GM18499 (cell line): ENCODE results near the gene CELF1.

Experiments
- ATAC-seq: cut with Tn5 transposase; IDR thresholded peaks from one replicate; pipeline ENCODE4 v1.9.1; 2021; ENCODE audit warnings: moderate number of reproducible peaks; ENCODE audit not compliant: insufficient read depth, unreplicated experiment

Gene CELF1

GRCh38 chr11:47460571-47461235, 92.2 kb downstream of the CELF1 start:
- no peak for ATAC-seq

DNA sequence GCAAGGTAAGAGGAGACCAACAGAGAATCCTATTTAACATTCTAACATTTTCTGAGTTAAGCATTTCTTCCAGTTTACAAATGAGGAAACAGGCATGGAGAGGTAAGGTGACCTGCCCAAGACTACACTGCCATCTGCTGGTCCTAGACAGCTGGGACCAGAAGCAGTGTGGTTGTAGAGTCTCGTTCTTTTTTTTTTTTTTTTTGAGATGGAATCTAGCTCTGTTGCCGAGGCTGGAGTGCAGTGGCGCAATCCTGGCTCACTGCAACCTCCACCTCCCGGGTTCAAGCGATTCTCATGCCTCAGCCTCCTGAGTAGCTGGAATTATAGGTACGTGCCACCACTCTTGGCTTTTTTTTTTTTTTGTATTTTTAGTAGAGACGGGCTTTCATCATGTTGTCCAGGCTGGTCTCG, 98.7 kb downstream of the CELF1 start:
- peak; percentile 79 for ATAC-seq

GRCh38 chr11:47453365-47453764, 99.6 kb downstream of the CELF1 start:
- no peak for ATAC-seq

DNA sequence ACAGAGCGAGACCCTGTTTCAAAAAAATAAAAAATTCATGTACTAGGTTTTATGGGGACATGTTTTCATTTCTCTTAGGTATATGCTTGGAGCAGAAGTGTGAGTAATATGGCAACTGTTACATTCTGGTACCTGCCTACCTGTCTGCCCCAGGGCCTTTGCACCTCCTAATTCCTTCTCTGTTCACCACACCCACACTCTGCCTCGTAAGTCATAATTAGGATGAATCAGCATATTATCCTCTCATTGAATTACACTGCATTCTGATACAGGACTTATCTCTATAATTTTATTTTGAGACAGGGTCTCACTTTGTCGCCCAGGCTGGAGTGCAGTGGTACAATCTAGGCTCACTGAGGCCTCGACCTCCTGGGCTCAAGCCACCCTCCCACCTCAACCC, 100.9 kb downstream of the CELF1 start:
- ATAC-seq: no peak

DNA sequence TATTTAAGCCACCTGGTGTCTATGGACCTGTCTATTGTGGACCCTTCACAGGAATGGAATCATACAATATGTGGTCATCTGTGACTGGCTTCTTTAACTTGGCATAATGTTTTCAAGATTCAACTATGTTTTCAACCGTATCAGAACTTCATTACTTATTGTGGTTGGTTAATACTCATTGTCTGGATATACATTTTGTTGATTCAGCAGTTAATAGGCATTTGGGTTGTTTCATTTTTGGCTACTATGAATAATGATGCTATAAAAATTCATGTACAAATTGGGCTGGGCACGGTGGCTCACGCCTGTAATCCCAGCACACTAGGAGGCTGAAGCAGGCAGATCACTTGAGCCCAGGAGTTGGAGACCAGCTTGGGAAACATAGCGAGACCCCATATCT, 101.5 kb downstream of the CELF1 start:
- no peak for ATAC-seq

DNA sequence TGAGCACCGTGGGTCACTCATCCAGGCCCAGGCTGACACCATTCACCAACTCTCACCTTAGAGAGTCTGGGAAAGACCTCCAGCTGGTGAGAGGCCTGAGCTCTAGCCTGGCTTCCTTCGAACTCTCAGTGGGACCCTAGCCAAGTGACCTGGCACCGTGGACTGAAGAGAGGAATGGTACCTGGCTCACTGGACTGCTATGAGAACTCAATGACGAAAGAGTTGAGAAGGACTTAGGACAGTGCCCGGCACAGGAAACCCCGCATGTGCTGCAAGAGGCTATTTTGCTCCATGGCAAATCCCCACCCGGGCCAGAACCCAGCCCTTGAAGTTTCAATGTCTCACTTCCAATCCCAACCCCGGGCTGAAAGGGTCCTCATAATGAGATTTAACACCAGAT, 103.4 kb downstream of the CELF1 start:
- no peak for ATAC-seq

DNA sequence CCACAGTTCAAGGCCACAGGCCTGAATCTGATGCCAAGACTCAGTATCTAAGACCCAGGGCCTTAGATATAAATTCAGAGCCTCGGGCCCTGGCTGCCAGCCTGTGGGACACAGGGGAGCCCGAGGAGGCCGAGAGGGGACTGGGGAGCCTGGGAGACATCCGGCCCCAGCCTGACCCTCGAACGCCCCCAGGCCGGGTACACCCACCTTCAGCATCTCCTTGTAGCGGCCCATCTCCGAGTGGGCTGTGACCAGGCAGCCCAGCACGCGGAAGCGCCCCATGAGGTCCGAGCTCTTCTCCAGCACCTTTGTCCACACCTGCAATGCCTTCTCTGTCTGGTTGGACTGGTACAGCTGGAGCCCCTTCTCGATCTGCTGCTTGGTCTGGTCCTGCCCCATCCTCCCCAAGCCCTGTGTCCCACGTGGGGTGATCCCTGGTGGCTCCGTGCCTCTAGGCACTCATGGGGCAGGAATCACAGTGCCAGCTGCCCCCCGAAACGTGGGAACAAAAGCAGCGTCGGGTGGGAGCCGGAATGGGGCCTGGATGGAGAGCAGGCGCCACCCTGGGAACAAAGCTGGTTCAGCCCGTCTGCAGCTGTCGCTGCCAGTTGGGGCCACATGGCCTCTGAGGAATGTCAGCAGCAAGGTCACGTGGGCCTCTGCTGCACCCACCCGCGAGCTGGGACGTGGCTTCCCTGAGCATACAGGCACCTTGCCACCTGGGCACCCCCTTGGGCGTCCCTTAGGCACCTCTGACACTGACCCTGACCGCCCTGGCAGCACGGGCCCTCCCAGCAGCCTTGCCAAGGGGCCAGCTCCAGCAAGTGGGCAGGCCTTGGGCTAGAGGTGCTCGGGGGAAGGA, 104.1 kb downstream of the CELF1 start, which contains the start of gene RAPSN:
Gene RAPSN, minus strand, starts transcription at position 571 of the 862 bp plus-strand sequence. Its CDS starts 172 bp downstream, at position 399.
- ATAC-seq: no peak

- ATAC-seq: no peak
Measured at GRCh38 chr11:47447906-47448305, 105.0 kb downstream of the CELF1 start.

GRCh38 chr11:47446833-47447232, 106.1 kb downstream of the CELF1 start:
- ATAC-seq: no peak

GRCh38 chr11:47445840-47446239, 107.1 kb downstream of the CELF1 start:
- ATAC-seq: no peak

DNA sequence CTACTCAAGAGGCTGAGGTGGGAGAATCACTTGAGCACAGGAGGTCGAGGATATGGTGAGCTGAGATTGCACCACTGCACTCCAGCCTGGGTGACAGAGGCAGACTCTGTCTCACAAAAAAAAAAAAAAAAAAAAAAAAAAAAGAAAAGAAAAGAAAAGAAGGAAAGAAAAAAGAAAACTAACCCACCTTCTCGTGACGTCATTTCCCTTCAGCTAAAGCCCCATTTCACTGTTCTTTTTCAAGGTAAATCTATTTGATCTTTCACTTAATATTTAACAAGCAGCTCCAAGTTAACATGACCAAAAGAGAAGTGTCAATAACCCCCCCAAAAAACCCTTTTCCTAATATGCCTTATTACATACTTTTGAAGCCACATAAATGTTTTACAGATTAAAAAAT, 109.1 kb downstream of the CELF1 start:
- no peak for ATAC-seq

DNA sequence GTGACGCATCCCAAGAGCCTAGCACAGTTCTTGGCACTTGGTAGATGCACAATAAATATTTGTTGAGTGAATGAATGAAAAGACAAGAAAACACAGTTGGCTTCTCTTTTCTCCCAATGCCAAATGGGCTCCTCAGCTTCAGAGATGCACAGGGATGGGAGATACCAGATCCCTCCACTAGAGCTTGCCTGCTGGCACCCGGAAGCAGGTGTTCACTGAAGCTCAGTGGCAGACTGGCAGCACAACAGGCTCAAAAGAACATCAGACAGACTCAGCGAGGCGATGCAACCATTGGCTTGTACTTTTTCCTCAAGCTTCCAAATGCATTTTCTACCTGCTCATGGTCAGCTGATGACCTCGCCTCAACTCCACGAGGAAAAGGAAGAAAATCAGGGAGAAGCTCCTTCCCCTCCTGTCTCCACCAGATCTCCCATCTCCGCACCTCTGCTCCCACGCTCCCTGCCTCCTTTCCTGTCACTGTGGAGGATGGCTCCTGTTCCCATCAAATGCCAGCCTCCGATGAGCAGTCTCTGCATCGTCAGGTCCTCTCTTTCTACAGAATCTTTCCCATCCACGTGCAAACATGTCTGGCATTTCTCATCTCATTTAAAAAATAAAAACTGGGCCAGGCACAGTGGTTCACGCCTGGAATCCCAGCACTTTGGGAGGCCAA, 109.8 kb downstream of the CELF1 start:
- no peak for ATAC-seq

DNA sequence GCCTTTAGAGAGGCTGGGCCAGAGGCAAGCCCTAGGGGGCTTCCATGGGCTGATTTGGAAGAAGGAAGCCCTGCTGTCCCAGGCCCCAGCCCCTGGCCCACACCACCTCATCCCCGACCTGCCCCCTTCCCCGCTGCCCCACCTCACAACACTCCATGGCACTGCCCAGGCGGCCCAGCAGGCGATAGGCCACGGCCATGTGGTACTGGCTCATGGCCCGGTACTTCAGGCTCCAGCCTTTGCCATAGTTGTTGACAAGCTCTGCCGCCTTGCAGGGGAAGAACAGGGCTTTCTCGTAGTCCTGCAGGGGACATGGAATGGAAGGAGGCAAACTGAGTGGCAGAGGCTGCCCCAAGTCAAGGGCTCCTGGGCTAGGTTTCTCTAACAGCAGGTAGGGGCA, 110.4 kb downstream of the CELF1 start:
- no peak for ATAC-seq

- ATAC-seq: no peak
Measured at GRCh38 chr11:47441421-47441820, 111.5 kb downstream of the CELF1 start.

GRCh38 chr11:47440054-47440476, 112.9 kb downstream of the CELF1 start:
- ATAC-seq: no peak

DNA sequence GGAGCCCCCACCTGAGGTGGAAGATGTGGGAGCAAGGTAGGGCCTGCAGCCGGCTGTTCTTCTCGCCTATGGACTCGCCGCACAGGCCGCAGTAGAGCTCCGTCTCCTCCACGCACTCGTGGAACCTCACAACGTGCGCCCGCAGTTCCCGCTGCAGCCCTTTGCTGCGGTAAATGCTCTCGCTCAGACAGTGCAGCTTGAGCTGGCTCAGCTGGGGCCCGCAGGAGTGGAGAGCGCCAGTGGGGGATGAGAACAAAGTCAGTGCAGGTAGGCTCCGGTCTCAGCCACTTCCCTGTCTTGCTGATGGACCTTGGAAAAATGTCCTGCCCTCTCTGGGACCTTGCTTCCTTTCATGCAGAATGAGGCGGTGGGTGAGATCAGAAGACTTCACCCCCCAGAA, 114.2 kb downstream of the CELF1 start:
- ATAC-seq: no peak

DNA sequence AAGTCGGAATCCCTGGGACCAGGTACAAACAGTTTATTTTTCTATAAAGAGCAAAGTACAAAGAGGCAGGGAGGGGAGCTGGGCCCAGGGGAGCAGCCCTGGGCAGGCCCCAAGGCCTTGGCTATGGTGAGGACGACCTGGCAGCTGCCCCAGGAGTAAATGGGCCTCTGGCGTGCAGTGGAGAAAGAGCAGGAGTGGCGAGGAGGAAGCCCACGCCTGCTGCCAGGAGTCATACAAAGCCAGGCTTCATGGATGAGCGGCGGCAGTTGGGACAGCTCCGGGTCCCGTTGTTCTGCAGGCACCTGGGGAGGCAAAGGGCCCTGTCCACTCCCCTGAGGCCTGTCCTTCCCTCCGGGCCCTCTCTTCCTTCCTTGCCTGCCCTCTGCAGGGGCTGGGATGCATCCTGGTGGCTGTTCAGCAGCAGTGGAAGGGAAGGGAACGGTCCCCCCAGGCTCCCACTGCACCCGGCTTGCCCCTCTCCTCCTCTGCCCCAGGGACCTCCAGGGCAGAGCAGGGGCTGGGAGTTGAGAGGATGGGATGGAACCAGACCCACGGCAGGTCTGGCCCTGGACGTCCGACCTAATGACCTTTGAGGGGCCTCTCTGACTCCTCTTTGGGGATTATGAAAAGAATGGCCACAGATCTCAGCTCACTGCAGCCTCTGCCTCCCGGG, 115.0 kb downstream of the CELF1 start:
- no peak for ATAC-seq

DNA sequence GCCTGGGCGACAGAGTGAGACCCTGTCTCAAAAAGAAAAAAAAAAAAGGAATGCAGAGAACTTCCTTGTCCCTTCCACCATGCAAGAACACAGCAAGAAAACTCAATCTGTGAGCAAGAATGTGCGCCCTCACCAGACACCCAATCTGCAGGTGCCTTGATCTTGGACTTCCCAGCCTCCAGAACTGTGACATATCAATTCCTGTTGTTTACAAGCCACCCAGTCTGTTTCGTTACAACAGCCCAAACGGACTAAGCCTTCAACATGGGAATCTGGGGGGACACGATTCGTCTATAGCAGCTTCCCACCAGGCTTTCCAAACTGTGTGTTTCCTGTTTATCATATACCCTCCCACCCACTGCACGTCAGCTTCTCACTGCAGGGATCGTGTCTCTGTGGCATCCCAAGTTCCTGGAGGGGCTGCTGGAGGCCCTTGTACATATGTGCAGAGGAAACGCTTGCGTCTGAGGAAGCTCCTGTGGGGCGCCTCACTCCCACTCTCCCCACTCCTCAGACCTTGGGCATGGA, 115.7 kb downstream of the CELF1 start:
- no peak for ATAC-seq

DNA sequence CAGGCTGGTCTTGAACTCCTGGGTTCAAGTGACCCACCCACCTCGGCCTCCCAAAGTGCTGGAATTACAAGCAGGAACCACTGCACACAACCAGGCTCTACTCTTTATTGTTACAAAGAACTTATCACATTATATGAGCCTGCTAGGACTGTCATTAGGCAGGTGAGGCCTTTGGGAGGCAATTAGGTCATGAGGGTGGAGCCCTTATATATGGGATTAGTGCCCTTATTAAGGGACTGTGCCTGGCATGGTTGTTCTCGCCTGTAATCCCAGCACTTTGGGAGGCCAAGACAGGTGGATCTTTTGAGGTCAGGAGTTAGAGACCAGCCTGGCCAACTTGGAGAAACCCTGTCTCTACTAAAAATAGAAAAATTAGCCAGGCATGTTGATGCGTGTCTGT, 116.2 kb downstream of the CELF1 start:
- no peak for ATAC-seq

DNA sequence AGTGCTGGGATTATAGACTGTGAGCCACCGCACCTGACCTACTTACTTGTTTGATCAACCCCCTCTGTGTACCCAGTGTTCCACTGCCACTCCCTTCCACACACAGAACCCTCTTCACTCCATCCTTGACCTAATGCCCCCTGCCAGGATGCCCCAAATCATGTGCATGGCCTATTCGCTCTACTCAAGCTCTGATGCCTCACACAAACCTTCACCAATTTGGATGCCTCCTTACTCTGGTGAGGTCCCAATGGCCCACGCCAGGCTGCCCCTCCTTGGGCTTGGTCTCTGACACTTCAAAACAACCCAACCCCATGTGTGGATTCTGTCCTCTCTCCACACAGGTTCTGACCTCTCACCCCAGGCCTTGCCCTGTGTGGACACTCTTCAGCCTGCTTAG, 117.2 kb downstream of the CELF1 start:
- no peak for ATAC-seq
